H9 (cell line): Measurements from ENCODE around the gene MITF. TPM values are rescaled to one million over a fixed set of nuclear protein-coding genes. Genes with fewer than 3 reads are reported as not detected.

Experiments used
- DNase-seq: peaks from one replicate; pipeline ENCODE4 v3.0.0-alpha.2; 2017
- H2AFZ ChIP-seq: one replicate; pipeline ENCODE4 v1.6.1; 2013; ENCODE audit warnings: mild to moderate bottlenecking, low read length, control low read depth, moderate library complexity
- H2AK5ac ChIP-seq: 2 replicates; pipeline ENCODE4 v1.6.1; 2013; ENCODE audit warnings: low read length, control low read depth, mixed read lengths; ENCODE audit not compliant: insufficient read length
- H2BK120ac ChIP-seq: one replicate; pipeline ENCODE4 v1.6.1; 2013; ENCODE audit warnings: low read depth, mild to moderate bottlenecking, low read length, control low read depth, inconsistent platforms; ENCODE audit not compliant: poor library complexity, severe bottlenecking
- H2BK12ac ChIP-seq: 2 replicates; pipeline ENCODE4 v1.6.1; 2013; ENCODE audit warnings: low read length, control low read depth, mixed read lengths, low read depth; ENCODE audit not compliant: insufficient read length
- H2BK15ac ChIP-seq: 2 replicates; pipeline ENCODE4 v1.6.1; 2013; ENCODE audit warnings: low read depth, low read length, control low read depth
- H2BK20ac ChIP-seq: one replicate; pipeline ENCODE4 v1.6.1; 2013; ENCODE audit warnings: low read depth, mild to moderate bottlenecking, low read length, control low read depth, inconsistent platforms; ENCODE audit not compliant: poor library complexity, severe bottlenecking
- H2BK5ac ChIP-seq: 2 replicates; pipeline ENCODE4 v1.6.1; 2013; ENCODE audit warnings: low read length, control low read depth, mixed read lengths; ENCODE audit not compliant: insufficient read length
- H3K14ac ChIP-seq: 2 replicates; pipeline ENCODE4 v1.6.1; 2013; ENCODE audit warnings: low read length, control low read depth; ENCODE audit not compliant: insufficient read depth
- H3K18ac ChIP-seq: 2 replicates; pipeline ENCODE4 v1.6.1; 2013; ENCODE audit warnings: low read depth, mild to moderate bottlenecking, mixed read lengths, low read length, control low read depth; ENCODE audit not compliant: insufficient read length
- H3K23ac ChIP-seq: 2 replicates; pipeline ENCODE4 v1.6.1; 2013; ENCODE audit warnings: low read length, control low read depth, mixed read lengths, low read depth; ENCODE audit not compliant: insufficient read length
- H3K23me2 ChIP-seq: 2 replicates; pipeline ENCODE4 v1.6.1; 2013; ENCODE audit warnings: low read depth, mild to moderate bottlenecking, mixed read lengths, low read length, control low read depth; ENCODE audit not compliant: insufficient read length, poor library complexity, severe bottlenecking
- H3K27ac ChIP-seq: 2 replicates; pipeline ENCODE4 v1.5.1; 2013; ENCODE audit warnings: low read length, control low read depth, mixed read lengths, low read depth; ENCODE audit not compliant: insufficient read length
- H3K27me3 ChIP-seq: 2 replicates; pipeline ENCODE4 v1.6.1; 2013; ENCODE audit warnings: low read length, control low read depth, inconsistent platforms; ENCODE audit not compliant: insufficient read depth
- H3K4ac ChIP-seq: 2 replicates; pipeline ENCODE4 v1.6.1; 2013; ENCODE audit warnings: low read depth, mild to moderate bottlenecking, control low read depth, inconsistent platforms, low read length, moderate library complexity
- H3K4me1 ChIP-seq: 2 replicates; pipeline ENCODE4 v1.6.1; 2013; ENCODE audit warnings: low read length, control low read depth, inconsistent platforms; ENCODE audit not compliant: insufficient read depth
- H3K4me2 ChIP-seq: 2 replicates; pipeline ENCODE4 v1.6.1; 2013; ENCODE audit warnings: low read length, control low read depth, mixed read lengths; ENCODE audit not compliant: insufficient read length, insufficient read depth
- H3K56ac ChIP-seq: 2 replicates; pipeline ENCODE4 v1.6.1; 2013; ENCODE audit warnings: low read depth, mild to moderate bottlenecking, mixed read lengths, low read length, control low read depth; ENCODE audit not compliant: insufficient read length
- H3K79me1 ChIP-seq: 2 replicates; pipeline ENCODE4 v1.6.1; 2013; ENCODE audit warnings: low read depth, mild to moderate bottlenecking, moderate library complexity, low read length, control low read depth, inconsistent platforms; ENCODE audit not compliant: insufficient read depth, poor library complexity, severe bottlenecking
- H3K79me2 ChIP-seq: 2 replicates; pipeline ENCODE4 v1.6.1; 2013; ENCODE audit warnings: low read length, control low read depth, inconsistent platforms; ENCODE audit not compliant: insufficient read depth
- H3K9ac ChIP-seq: 2 replicates; pipeline ENCODE4 v1.6.1; 2013; ENCODE audit warnings: low read length, control low read depth, mixed read lengths; ENCODE audit not compliant: insufficient read length; ENCODE audit errors: extremely low read depth
- H3K9me3 ChIP-seq: one replicate; pipeline ENCODE4 v1.6.1; 2013; ENCODE audit warnings: low read depth, low read length, inconsistent platforms; ENCODE audit not compliant: control insufficient read depth
- H3T11ph ChIP-seq: one replicate; pipeline ENCODE4 v1.6.1; 2013; ENCODE audit warnings: mild to moderate bottlenecking, low read length, control low read depth, inconsistent platforms
- H4K20me1 ChIP-seq: one replicate; pipeline ENCODE4 v1.6.1; 2013; ENCODE audit not compliant: control insufficient read depth, insufficient read length, insufficient read depth
- H4K5ac ChIP-seq: 2 replicates; pipeline ENCODE4 v1.6.1; 2013; ENCODE audit warnings: low read depth, mild to moderate bottlenecking, mixed read lengths, low read length, control low read depth; ENCODE audit not compliant: insufficient read length
- H4K8ac ChIP-seq: replicated peaks from 2 replicates; pipeline ENCODE4 v1.6.1; 2013; ENCODE audit warnings: low read length, control low read depth, mixed read lengths, low read depth; ENCODE audit not compliant: insufficient read length
- H4K91ac ChIP-seq: 2 replicates; pipeline ENCODE4 v1.6.1; 2013; ENCODE audit warnings: low read depth, mild to moderate bottlenecking, moderate library complexity, mixed read lengths, low read length, control low read depth; ENCODE audit not compliant: insufficient read length
- H3K27ac Mint-ChIP-seq, 3 experiments: 2 replicates in 2 of 3; 3 replicates in 1 of 3; pipeline ENCODE4 v1.8.0; 2020 to 2021; ENCODE audit warnings: mixed read lengths in 3 of 3, mild to moderate bottlenecking in 1 of 3, moderate library complexity in 1 of 3
- H3K27me3 Mint-ChIP-seq: 2 replicates; pipeline ENCODE4 v1.8.0; 2021; ENCODE audit warnings: low read depth, mild to moderate bottlenecking, moderate library complexity, mixed read lengths
- H3K36me3 Mint-ChIP-seq, 3 experiments: 2 replicates in 2 of 3; 3 replicates in 1 of 3; pipeline ENCODE4 v1.8.0; 2020 to 2021; ENCODE audit warnings: low read depth in 3 of 3, mixed read lengths in 3 of 3; ENCODE audit not compliant: insufficient read depth in 1 of 3
- H3K4me1 Mint-ChIP-seq, 2 experiments: 2 replicates each; pipeline ENCODE4 v1.8.0; 2020; ENCODE audit warnings: mixed read lengths in 2 of 2
- H3K4me3 Mint-ChIP-seq, 2 experiments: 2 replicates in 1 of 2; 3 replicates in 1 of 2; pipeline ENCODE4 v1.8.0; 2020 to 2021; ENCODE audit warnings: mild to moderate bottlenecking in 2 of 2, mixed read lengths in 2 of 2, moderate library complexity in 1 of 2
- H3K9me3 Mint-ChIP-seq, 2 experiments: 2 replicates in 1 of 2; 3 replicates in 1 of 2; pipeline ENCODE4 v1.8.0; 2020; ENCODE audit warnings: mild to moderate bottlenecking in 2 of 2, mixed read lengths in 2 of 2, moderate library complexity in 1 of 2
- WGBS: extraction: QIAGEN DNeasy Blood & Tissue Kit; methylation state at CpG from one replicate; pipeline ENCODE4 v1.1.7; 2013; ENCODE audit warnings: missing lambda C conversion rate, low lambda C conversion rate, mixed read lengths; ENCODE audit not compliant: insufficient read length; ENCODE audit errors: extremely low coverage; 5-methylcytosine and 5-hydroxymethylcytosine counted together
- total RNA-seq: library from RNA; stranded (reverse); gene quantifications from 2 replicates; pipeline ENCODE4 v1.2.1, GENCODE V29; 2021
- TF ChIP-seq, protein P1 (sequence below): fragments of 200-600 bp; sonication (generic); conservative IDR thresholded peaks from 3 replicates; pipeline ENCODE4 v1.8.0; 2021; ENCODE audit warnings: antibody characterized with exemption, mild to moderate bottlenecking

MITF gene
- total RNA-seq, 1 experiment from 2014 or later: 0.81 TPM

DNA sequence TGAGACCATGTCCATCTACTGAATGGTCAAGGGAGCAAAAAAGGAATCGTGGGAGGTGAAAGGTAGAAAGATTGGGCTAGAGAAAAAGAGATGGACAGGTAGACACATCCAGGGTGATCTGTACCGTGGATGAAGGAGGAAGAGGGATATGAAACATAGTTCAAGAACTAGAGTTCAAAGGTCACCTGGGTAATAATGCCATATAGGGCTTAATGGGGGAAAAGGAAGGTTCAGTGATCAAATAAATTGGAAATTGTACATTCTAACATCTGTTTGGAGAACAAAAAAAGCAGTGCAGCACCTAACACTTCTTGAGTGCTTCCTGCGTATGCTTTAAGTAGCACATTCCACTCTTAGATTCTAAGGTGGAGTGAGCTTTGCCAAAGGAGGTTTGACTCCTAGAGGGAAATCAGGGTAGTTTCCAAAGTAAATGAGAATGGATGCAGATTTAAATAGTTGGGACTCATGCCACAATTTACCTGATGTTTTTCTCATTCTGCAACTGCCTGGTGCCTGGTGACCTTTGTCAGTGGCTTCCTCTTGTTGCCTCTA is 46.6 kb downstream of the MITF start:
- no peak overlapping the region for H3K27ac Mint-ChIP-seq
- H3K27me3 Mint-ChIP-seq: no peaks in the 10 kb centered on the region

More for the DNA sequence above, 46.6 kb downstream of the MITF start:
- Histone ChIP-seq H3K9me3 (no peaks in the 10 kb centered on the region), H3K4me1 (no peaks in the 10 kb centered on the region), H3K4me2 (no peak overlapping the region), H4K20me1 (no peaks in the 10 kb centered on the region), H3K56ac (no peak overlapping the region), H4K8ac (no peak overlapping the region), H3K79me1 (no peaks in the 10 kb centered on the region), H2BK15ac (no peak overlapping the region), H2BK120ac (no peak overlapping the region), H3K14ac (no peak overlapping the region), H3K9ac (no peak overlapping the region), H3K23me2 (no peaks in the 10 kb centered on the region), H4K91ac (no peak overlapping the region), H2BK12ac (no peak overlapping the region), H4K5ac (no peak overlapping the region), H3K23ac (no peak overlapping the region), H3K79me2 (no peaks in the 10 kb centered on the region), H3K18ac (no peak overlapping the region), H3K4ac (no peak overlapping the region), H2AK5ac (no peak overlapping the region), H2AFZ (no peak overlapping the region), H2BK5ac (no peak overlapping the region), H3K27ac (no peak overlapping the region), H3T11ph (no peak overlapping the region), H2BK20ac (no peak overlapping the region), H3K27me3 (no peaks in the 10 kb centered on the region)
- no peak for DNase-seq
- H3K36me3 Mint-ChIP-seq: no peaks in the 10 kb centered on the region
- WGBS: no CpG with 5 or more reads among the region's 3 CpGs
- no peak overlapping the region for H3K4me3 Mint-ChIP-seq
- H3K9me3 Mint-ChIP-seq: no peaks in the 10 kb centered on the region; a peak in 1 of 5 replicates
- TF ChIP-seq, protein P1, sequence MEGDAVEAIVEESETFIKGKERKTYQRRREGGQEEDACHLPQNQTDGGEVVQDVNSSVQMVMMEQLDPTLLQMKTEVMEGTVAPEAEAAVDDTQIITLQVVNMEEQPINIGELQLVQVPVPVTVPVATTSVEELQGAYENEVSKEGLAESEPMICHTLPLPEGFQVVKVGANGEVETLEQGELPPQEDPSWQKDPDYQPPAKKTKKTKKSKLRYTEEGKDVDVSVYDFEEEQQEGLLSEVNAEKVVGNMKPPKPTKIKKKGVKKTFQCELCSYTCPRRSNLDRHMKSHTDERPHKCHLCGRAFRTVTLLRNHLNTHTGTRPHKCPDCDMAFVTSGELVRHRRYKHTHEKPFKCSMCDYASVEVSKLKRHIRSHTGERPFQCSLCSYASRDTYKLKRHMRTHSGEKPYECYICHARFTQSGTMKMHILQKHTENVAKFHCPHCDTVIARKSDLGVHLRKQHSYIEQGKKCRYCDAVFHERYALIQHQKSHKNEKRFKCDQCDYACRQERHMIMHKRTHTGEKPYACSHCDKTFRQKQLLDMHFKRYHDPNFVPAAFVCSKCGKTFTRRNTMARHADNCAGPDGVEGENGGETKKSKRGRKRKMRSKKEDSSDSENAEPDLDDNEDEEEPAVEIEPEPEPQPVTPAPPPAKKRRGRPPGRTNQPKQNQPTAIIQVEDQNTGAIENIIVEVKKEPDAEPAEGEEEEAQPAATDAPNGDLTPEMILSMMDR: no peak
- H3K4me1 Mint-ChIP-seq: peaks cover 7 to 8% of the 10 kb centered on the region in 2 experiments; a peak in 3 of 4 replicates
